Kidney epithelial cell (primary cell): ENCODE results near the gene TFRC. TPM values are rescaled to one million over a fixed set of nuclear protein-coding genes. Genes with fewer than 3 reads are reported as not detected.
"Not testable (repeated sequence)": the region's sequence is repeated elsewhere in the genome, so short reads cannot be mapped to it uniquely, and the experiment has no call there.

ENCODE experiments used
- DNase-seq: peaks from one replicate; pipeline ENCODE4 v3.0.0-alpha.2; 2010; ENCODE audit warnings: low read depth
- H3K27me3 ChIP-seq: 2 replicates; pipeline ENCODE4 v1.6.0; 2011; ENCODE audit warnings: low read length; ENCODE audit not compliant: control insufficient read depth, insufficient read depth
- H3K36me3 ChIP-seq: 2 replicates; pipeline ENCODE4 v1.5.1; 2011; ENCODE audit warnings: low read length; ENCODE audit not compliant: control insufficient read depth, insufficient read depth
- H3K4me3 ChIP-seq: 2 replicates; pipeline ENCODE4 v1.5.1; 2011; ENCODE audit warnings: low read depth, mild to moderate bottlenecking, control low read depth, low read length
- total RNA-seq: library from RNA; depleted of rRNA; stranded (reverse); fragments of >200 nt; gene quantifications from 2 replicates; pipeline ENCODE4 v1.2.3, GENCODE V29; 2015
- TF ChIP-seq, protein P1 (sequence below): IDR thresholded peaks from 2 replicates; pipeline ENCODE4 v1.5.1; 2011; ENCODE audit warnings: mild to moderate bottlenecking, moderate library complexity, low read length, control low read depth, inconsistent platforms; ENCODE audit not compliant: insufficient read depth, poor library complexity, severe bottlenecking

The TFRC gene
- total RNA-seq, 1 donor from 2014 or later = 97.9 TPM

DNA sequence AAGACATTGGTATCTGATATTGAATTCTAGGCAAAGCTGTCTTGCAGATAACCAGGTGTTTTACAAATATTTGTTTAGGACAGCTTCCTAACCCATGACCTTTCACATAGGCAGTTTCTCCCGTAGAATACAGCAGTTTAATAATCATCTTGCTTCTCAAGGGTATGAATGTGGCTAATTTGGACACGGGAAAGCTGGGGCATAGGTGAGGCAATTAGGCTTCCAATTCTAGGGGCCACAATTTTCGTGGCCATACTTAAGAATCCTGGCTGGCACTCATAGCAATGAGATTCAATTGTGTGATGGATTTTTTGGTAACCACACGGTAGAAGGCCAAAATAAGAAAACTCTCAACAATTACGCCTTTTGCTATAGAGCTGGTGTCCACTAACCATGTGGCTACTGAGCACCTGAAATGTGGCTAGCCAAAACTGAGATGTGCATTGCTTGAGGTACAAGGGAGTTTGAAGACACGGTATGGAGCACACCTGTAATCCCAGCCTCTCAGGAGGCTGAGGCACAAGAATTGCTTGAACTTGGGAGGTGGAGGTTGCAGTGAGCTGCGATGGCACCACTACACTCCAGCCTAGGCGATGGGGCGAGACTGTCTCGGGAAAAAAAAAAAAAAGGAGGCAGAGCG is 34.4 kb downstream of the TFRC start:
- no peak for DNase-seq
- peaks cover 1% of the 10 kb centered on the region for H3K36me3 ChIP-seq
- no peak overlapping the region for H3K4me3 ChIP-seq
- TF ChIP-seq, protein P1, sequence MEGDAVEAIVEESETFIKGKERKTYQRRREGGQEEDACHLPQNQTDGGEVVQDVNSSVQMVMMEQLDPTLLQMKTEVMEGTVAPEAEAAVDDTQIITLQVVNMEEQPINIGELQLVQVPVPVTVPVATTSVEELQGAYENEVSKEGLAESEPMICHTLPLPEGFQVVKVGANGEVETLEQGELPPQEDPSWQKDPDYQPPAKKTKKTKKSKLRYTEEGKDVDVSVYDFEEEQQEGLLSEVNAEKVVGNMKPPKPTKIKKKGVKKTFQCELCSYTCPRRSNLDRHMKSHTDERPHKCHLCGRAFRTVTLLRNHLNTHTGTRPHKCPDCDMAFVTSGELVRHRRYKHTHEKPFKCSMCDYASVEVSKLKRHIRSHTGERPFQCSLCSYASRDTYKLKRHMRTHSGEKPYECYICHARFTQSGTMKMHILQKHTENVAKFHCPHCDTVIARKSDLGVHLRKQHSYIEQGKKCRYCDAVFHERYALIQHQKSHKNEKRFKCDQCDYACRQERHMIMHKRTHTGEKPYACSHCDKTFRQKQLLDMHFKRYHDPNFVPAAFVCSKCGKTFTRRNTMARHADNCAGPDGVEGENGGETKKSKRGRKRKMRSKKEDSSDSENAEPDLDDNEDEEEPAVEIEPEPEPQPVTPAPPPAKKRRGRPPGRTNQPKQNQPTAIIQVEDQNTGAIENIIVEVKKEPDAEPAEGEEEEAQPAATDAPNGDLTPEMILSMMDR = no peak
- no peaks in the 10 kb centered on the region for H3K27me3 ChIP-seq

DNA sequence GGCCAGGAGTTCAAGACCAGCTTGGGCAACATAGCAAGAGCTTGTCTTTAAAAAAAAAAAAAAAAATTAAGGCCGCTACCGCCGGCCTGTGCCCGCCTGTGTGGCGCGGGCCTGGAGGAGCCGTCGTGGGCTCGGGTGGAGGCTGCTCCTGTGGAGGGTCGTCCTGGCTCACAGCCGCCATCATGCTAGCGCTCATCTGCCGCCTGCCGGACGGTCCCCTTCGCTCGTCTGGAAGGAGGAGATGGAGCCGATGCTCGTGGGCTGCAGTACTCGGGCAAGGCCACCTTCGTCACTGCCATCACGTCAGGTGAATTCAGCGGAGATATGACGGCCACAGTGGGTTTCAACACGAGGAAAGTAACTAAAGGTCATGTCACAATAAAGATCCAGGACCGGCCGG is 37.4 kb downstream of the TFRC start:
- Histone ChIP-seq H3K36me3 (no peaks in the 10 kb centered on the region), H3K27me3 (no peaks in the 10 kb centered on the region), H3K4me3 (no peak overlapping the region)
- TF ChIP-seq, protein P1 = no peak
- DNase-seq = no peak

DNA sequence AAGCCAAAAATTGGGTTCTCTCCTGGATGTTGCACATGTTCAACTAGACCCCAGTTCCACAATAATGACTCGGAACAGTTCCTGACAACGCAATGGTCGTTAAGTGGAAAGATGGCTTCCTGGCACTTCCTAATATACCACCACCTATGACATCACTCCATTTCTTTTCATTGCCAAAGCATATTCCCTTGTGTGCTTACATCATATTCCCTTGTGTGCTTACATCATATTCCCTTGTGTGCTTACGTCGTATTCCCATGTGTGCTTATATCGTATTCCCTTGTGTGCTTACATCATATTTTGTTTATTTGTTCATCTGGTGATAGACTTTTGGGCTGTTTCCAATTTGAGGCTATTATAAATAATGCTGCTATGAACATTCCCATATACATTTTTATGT is 39.2 kb downstream of the TFRC start:
- H3K4me3 ChIP-seq = no peak overlapping the region
- H3K27me3 ChIP-seq = no peaks in the 10 kb centered on the region
- H3K36me3 ChIP-seq = no peaks in the 10 kb centered on the region
- DNase-seq = no peak
- TF ChIP-seq, protein P1 = no peak

DNA sequence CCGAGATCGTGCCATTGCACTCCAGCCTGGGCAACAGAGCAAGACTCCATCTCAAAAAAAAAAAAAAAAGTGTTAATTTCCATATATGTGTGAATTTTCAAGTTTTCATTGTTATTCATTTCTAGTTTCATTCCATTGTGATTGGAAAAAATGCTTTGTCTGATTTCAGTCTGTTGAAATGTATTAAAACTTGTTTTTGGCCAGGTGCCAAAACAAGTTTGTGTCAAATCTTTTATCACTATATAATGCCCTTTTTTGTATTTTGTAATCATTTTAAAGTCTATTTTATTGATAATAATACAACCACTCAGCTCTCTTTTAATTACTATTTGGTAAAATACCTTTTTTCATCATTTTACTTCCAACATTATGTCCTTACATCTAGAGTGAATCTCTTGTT is 42.5 kb downstream of the TFRC start:
- no peaks in the 10 kb centered on the region for H3K27me3 ChIP-seq
- no peak for DNase-seq
- H3K36me3 ChIP-seq = no peaks in the 10 kb centered on the region
- TF ChIP-seq, protein P1 = no peak
- H3K4me3 ChIP-seq = no peak overlapping the region

DNA sequence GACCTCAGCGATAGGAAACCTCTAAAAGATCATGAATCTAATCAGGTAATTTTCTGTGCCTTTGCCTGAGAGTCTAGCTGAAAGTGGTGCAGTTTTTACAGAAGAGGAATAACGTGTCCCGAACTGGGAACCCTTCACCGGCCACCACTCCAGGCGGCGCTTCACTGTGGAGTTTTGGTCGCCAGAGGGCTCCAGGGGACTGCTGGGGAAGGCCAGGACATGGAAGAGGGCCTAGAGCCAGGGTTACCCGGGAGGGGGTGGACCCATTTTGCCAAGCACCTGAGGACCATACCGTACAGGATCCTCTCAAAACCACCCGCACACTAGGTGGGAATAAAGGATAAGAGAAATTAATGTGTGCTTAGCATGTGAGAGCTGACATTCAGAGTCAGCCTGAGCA is 55.8 kb downstream of the TFRC start:
- not testable (repeated sequence) for H3K36me3 ChIP-seq, DNase-seq, H3K4me3 ChIP-seq, H3K27me3 ChIP-seq
- TF ChIP-seq, protein P1 = peak; percentile 36

DNA sequence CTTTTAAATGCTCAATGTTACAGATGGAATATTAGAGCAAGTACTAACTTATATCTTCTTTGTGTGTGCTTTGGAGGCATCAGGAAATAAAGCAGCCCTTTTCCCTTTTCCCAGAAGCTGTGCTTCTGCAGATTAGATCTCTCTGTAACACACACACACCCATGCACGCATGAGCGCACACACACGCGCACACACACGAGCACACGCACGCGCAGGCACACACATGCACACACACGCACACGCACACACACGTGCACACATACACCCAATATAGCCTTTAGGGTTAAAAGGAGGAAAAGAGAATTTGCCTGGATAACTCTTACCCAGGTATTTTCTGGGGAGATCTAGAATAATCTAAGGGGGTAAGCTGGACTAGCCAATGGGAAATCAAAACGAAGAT is 56.9 kb downstream of the TFRC start:
- H3K4me3 ChIP-seq = no peak overlapping the region
- TF ChIP-seq, protein P1 = no peak
- no peaks in the 10 kb centered on the region for H3K36me3 ChIP-seq
- DNase-seq = no peak
- peaks cover 2% of the 10 kb centered on the region for H3K27me3 ChIP-seq
